T-cell (primary cell): ENCODE data around the gene B4GALNT3. TPM values are rescaled to one million over a fixed set of nuclear protein-coding genes. Genes with fewer than 3 reads are reported as not detected.

ENCODE experiments used
- ATAC-seq, 4 experiments: fragments of 200-7000 bp in 3 of 4; fragments of 150-1000 bp in 1 of 4; cut with Tn5 transposase; replicated peaks in 1 of 4; 1 replicate in 3 of 4; 2 replicates in 1 of 4; pipeline ENCODE4 v1.10.0; 2021; ENCODE audit warnings: moderate library complexity in 3 of 4, mild to moderate bottlenecking in 2 of 4, moderate number of reproducible peaks in 1 of 4
- CTCF ChIA-PET, 2 donors: fragments of 300-600 bp; sonication (Branson Sonifier 250); formaldehyde crosslinking; loops; one replicate each; lab custom pipeline; 2022; ENCODE audit warnings: antibody characterized with exemption in 2 of 2; lab: Charles Lee
- POLR2A ChIA-PET, 2 donors: fragments of 300-600 bp; sonication (Branson Sonifier 250); formaldehyde crosslinking; loops; one replicate each; lab custom pipeline; 2022; ENCODE audit warnings: antibody characterized with exemption in 2 of 2; lab: Charles Lee
- DNase-seq, 35 experiments: peaks; one replicate each; pipeline versions ENCODE4 v3.0.0 to v3.0.0-alpha.2; 2013 to 2023
- H3K27ac ChIP-seq: one replicate; pipeline ENCODE4 v1.5.1; 2013; ENCODE audit warnings: low read length
- H3K27me3 ChIP-seq, 2 experiments: replicated peaks in 1 of 2; 1 replicate in 1 of 2; 2 replicates in 1 of 2; pipeline versions ENCODE4 v1.6.1 to v1.7.0; 2013; ENCODE audit warnings: low read length in 1 of 2, mixed read lengths in 1 of 2; ENCODE audit not compliant: control insufficient read depth in 2 of 2, insufficient read depth in 2 of 2; ENCODE audit errors: extremely low read depth in 1 of 2
- H3K36me3 ChIP-seq, 2 donors: 1 replicate in 1 of 2; 2 replicates in 1 of 2; pipeline versions ENCODE4 v1.6.1 to v1.7.0; 2013; ENCODE audit warnings: low read length in 1 of 2; ENCODE audit not compliant: control insufficient read depth in 2 of 2, insufficient read depth in 1 of 2; ENCODE audit errors: extremely low read depth in 1 of 2
- H3K4me1 ChIP-seq, 2 experiments: 1 replicate in 1 of 2; 2 replicates in 1 of 2; pipeline versions ENCODE4 v1.6.1 to v1.7.0; 2013; ENCODE audit warnings: low read length in 2 of 2, mixed read lengths in 1 of 2; ENCODE audit not compliant: insufficient read depth in 2 of 2, control insufficient read depth in 1 of 2; ENCODE audit errors: extremely low read depth in 1 of 2
- H3K4me3 ChIP-seq, 2 donors: 1 replicate in 1 of 2; 2 replicates in 1 of 2; pipeline versions ENCODE4 v1.5.1 to v1.7.0; 2013; ENCODE audit warnings: mild to moderate bottlenecking in 2 of 2, low read length in 1 of 2, moderate library complexity in 1 of 2; ENCODE audit not compliant: control insufficient read depth in 1 of 2; ENCODE audit errors: extremely low read depth in 1 of 2
- H3K9me3 ChIP-seq: 2 replicates; pipeline ENCODE4 v1.7.0; 2013
- H3K27ac Mint-ChIP-seq, 2 donors: one replicate each; pipeline ENCODE4 v1.8.0; 2020 to 2021; ENCODE audit warnings: mild to moderate bottlenecking in 2 of 2, mixed read lengths in 2 of 2
- H3K27me3 Mint-ChIP-seq, 2 donors: one replicate each; pipeline ENCODE4 v1.8.0; 2021 to 2022; ENCODE audit warnings: mixed read lengths in 2 of 2
- H3K36me3 Mint-ChIP-seq: one replicate; pipeline ENCODE4 v1.8.0; 2021; ENCODE audit warnings: mixed read lengths
- H3K4me1 Mint-ChIP-seq, 3 donors: one replicate each; pipeline ENCODE4 v1.8.0; 2020 to 2022; ENCODE audit warnings: mixed read lengths in 3 of 3, mild to moderate bottlenecking in 1 of 3
- H3K4me3 Mint-ChIP-seq, 3 donors: one replicate each; pipeline ENCODE4 v1.8.0; 2020 to 2022; ENCODE audit warnings: mild to moderate bottlenecking in 3 of 3, mixed read lengths in 3 of 3, moderate library complexity in 3 of 3
- H3K9me3 Mint-ChIP-seq, 3 donors: one replicate each; pipeline ENCODE4 v1.8.0; 2020 to 2022; ENCODE audit warnings: mixed read lengths in 3 of 3
- WGBS: methylation state at CpG from one replicate; pipeline ENCODE4 v1.1.5; 2013; ENCODE audit warnings: missing lambda C conversion rate; ENCODE audit not compliant: insufficient coverage; 5-methylcytosine and 5-hydroxymethylcytosine counted together
- total RNA-seq, 35 experiments: library from RNA in 6 of 35; stranded (reverse) in 6 of 35; fragments of 120-200 nt in 1 of 35; gene quantifications; one replicate each; pipeline versions ENCODE4 v1.2.1 to v1.2.4 and lab custom pipeline; 2013 to 2026

Gene B4GALNT3
- total RNA-seq, 5 donors from 2014 or later (not counting 1 experiment from before 2014, with no cell fraction given), result 0.70 to 3.8 (median 2.0) TPM

- 7% methylated on average over 5 of the region's 7 CpGs for WGBS
These were observed 104.1 kb downstream of the B4GALNT3 start for GRCh38 chr12:563787-564298.

GRCh38 chr12:565161-565560 is 105.4 kb downstream of the B4GALNT3 start:
- Histone ChIP-seq H3K4me1 (peaks cover 70 to 90% of the 10 kb centered on the region in 2 experiments), H3K9me3 (no peaks in the 10 kb centered on the region), H3K36me3 (no peaks in the 10 kb centered on the region), H3K27ac (peak overlapping the region; percentile 86), H3K27me3 (no peaks in the 10 kb centered on the region), H3K4me3 (peak overlapping the region in 1 of 2 donors; percentile 64)
- DNase-seq, result no peak
- no peaks in the 10 kb centered on the region for H3K9me3 Mint-ChIP-seq
- H3K27me3 Mint-ChIP-seq, result no peaks in the 10 kb centered on the region
- no peak for ATAC-seq
- H3K36me3 Mint-ChIP-seq, result no peaks in the 10 kb centered on the region
- peak overlapping the region; percentile 97 for H3K27ac Mint-ChIP-seq
- H3K4me1 Mint-ChIP-seq, result peaks cover 86 to 97% (median 88%) of the 10 kb centered on the region in 3 donors
- H3K4me3 Mint-ChIP-seq, result peak overlapping the region; percentile 13 to 77 (median 21)
- ChIA-PET CTCF (interaction anchor here in 1 of 2 donors (1.1 to 2.9 kb wide), 3 partner anchors 10 to 553 kb away, joined by 3 to 8 read pairs (median 5); no protein-coding TSS in a partner anchor), POLR2A (no interaction called here)
- 100% methylated on average over 2 of the region's 8 CpGs for WGBS

More at GRCh38 chr12:563787-564298, 104.1 kb downstream of the B4GALNT3 start:
- Histone ChIP-seq H3K4me1 (peaks cover 67 to 81% of the 10 kb centered on the region in 2 experiments), H3K27ac (peak overlapping the region; percentile 86), H3K9me3 (no peaks in the 10 kb centered on the region), H3K27me3 (no peaks in the 10 kb centered on the region), H3K36me3 (no peaks in the 10 kb centered on the region), H3K4me3 (peak overlapping the region; percentile 48 to 64)
- ATAC-seq (peak; percentile 23 to 33 (median 24)), DNase-seq (peak in 1 of 35 experiments; percentile 38)
- peak overlapping the region; percentile 74 to 77 (median 75) for H3K4me3 Mint-ChIP-seq
- H3K36me3 Mint-ChIP-seq, result no peaks in the 10 kb centered on the region
- ChIA-PET CTCF (interaction anchor here (0.6 to 1.6 kb wide), 7 partner anchors 12 to 1022 kb away, joined by 3 to 7 read pairs (median 4); no protein-coding TSS in a partner anchor), POLR2A (no interaction called here)
- H3K9me3 Mint-ChIP-seq, result no peaks in the 10 kb centered on the region
- H3K27me3 Mint-ChIP-seq, result no peaks in the 10 kb centered on the region
- peak overlapping the region; percentile 97 for H3K27ac Mint-ChIP-seq
- H3K4me1 Mint-ChIP-seq, result peaks cover 82 to 98% (median 87%) of the 10 kb centered on the region in 3 donors

GRCh38 chr12:565589-566105 is 105.9 kb downstream of the B4GALNT3 start:
- H3K27me3 ChIP-seq, result no peaks in the 10 kb centered on the region
- Mint-ChIP-seq H3K36me3 (no peaks in the 10 kb centered on the region), H3K4me1 (peaks cover 83 to 93% (median 85%) of the 10 kb centered on the region in 3 donors), H3K27me3 (no peaks in the 10 kb centered on the region), H3K27ac (peak overlapping the region; percentile 97), H3K9me3 (no peaks in the 10 kb centered on the region), H3K4me3 (peak overlapping the region in 1 of 3 donors; percentile 77)
- WGBS, result 98% methylated on average over 17 of the region's 21 CpGs
- POLR2A ChIA-PET, result no interaction called here
- CTCF ChIA-PET, result interaction anchor here (0.6 to 2.9 kb wide), 6 partner anchors 9 to 552 kb away, joined by 3 to 8 read pairs (median 3); no protein-coding TSS in a partner anchor
- ATAC-seq (no peak), DNase-seq (no peak)
- no peaks in the 10 kb centered on the region for H3K9me3 ChIP-seq
- H3K4me3 ChIP-seq, result peak overlapping the region in 1 of 2 donors; percentile 30
- H3K27ac ChIP-seq, result peak overlapping the region; percentile 86
- peaks cover 66 to 91% of the 10 kb centered on the region in 2 experiments for H3K4me1 ChIP-seq
- no peaks in the 10 kb centered on the region for H3K36me3 ChIP-seq

GRCh38 chr12:568486-568885 is 108.7 kb downstream of the B4GALNT3 start:
- no peaks in the 10 kb centered on the region for H3K9me3 Mint-ChIP-seq
- Histone ChIP-seq H3K36me3 (no peaks in the 10 kb centered on the region), H3K4me3 (no peak overlapping the region), H3K4me1 (peaks cover 43 to 63% of the 10 kb centered on the region in 2 experiments), H3K27ac (no peak overlapping the region), H3K27me3 (no peaks in the 10 kb centered on the region), H3K9me3 (no peaks in the 10 kb centered on the region)
- ATAC-seq (no peak), DNase-seq (no peak)
- no peaks in the 10 kb centered on the region for H3K36me3 Mint-ChIP-seq
- CTCF ChIA-PET, result interaction anchor here (0.5 to 1.2 kb wide), 3 partner anchors 10 to 247 kb away, joined by 3 to 5 read pairs (median 4); no protein-coding TSS in a partner anchor
- H3K4me3 Mint-ChIP-seq, result peak overlapping the region; percentile 11 to 83 (median 46)
- WGBS, result 90% methylated on average over 5 of the region's 6 CpGs
- H3K27ac Mint-ChIP-seq, result peak overlapping the region; percentile 71
- POLR2A ChIA-PET, result no interaction called here
- peaks cover 63 to 71% (median 65%) of the 10 kb centered on the region in 3 donors for H3K4me1 Mint-ChIP-seq
- no peaks in the 10 kb centered on the region for H3K27me3 Mint-ChIP-seq

GRCh38 chr12:569091-569676 is 109.4 kb downstream of the B4GALNT3 start:
- 100% methylated on average over 5 of the region's 6 CpGs for WGBS
- Histone ChIP-seq H3K27me3 (no peaks in the 10 kb centered on the region), H3K4me1 (peaks cover 37 to 56% of the 10 kb centered on the region in 2 experiments), H3K9me3 (no peaks in the 10 kb centered on the region), H3K36me3 (no peaks in the 10 kb centered on the region), H3K4me3 (no peak overlapping the region), H3K27ac (no peak overlapping the region)
- ATAC-seq, result no peak
- Mint-ChIP-seq H3K27me3 (no peaks in the 10 kb centered on the region), H3K36me3 (no peaks in the 10 kb centered on the region), H3K27ac (peak overlapping the region; percentile 20 to 79), H3K4me1 (peaks cover 56 to 66% (median 58%) of the 10 kb centered on the region in 3 donors), H3K9me3 (no peaks in the 10 kb centered on the region), H3K4me3 (peak overlapping the region; percentile 21 to 83 (median 83))
- ChIA-PET CTCF (interaction anchor here (0.6 to 1.7 kb wide), 7 partner anchors 30 to 524 kb away, joined by 3 to 6 read pairs (median 3); no protein-coding TSS in a partner anchor), POLR2A (interaction anchor here in 1 of 2 donors (0.5 kb wide), 1 partner anchor 146 kb away, joined by 4 read pairs; no protein-coding TSS in a partner anchor)
- DNase-seq, result no peak

GRCh38 chr12:569803-570434 is 110.2 kb downstream of the B4GALNT3 start:
- peak overlapping the region; percentile 78 to 83 (median 83) for H3K4me3 Mint-ChIP-seq
- no peaks in the 10 kb centered on the region for H3K36me3 Mint-ChIP-seq
- ChIA-PET POLR2A (no interaction called here), CTCF (interaction anchor here (0.6 to 1.7 kb wide), 9 partner anchors 31 to 523 kb away, joined by 3 to 6 read pairs (median 3); no protein-coding TSS in a partner anchor)
- no peaks in the 10 kb centered on the region for H3K9me3 Mint-ChIP-seq
- peaks cover 49 to 63% (median 50%) of the 10 kb centered on the region in 3 donors for H3K4me1 Mint-ChIP-seq
- H3K27ac Mint-ChIP-seq, result peak overlapping the region; percentile 20 to 79
- Histone ChIP-seq H3K36me3 (no peaks in the 10 kb centered on the region), H3K9me3 (no peaks in the 10 kb centered on the region), H3K27me3 (no peaks in the 10 kb centered on the region), H3K4me1 (peaks cover 30 to 49% of the 10 kb centered on the region in 2 experiments), H3K4me3 (peak overlapping the region; percentile 57 to 61), H3K27ac (no peak overlapping the region)
- 4% methylated on average over 42 of the region's 44 CpGs for WGBS
- no peaks in the 10 kb centered on the region for H3K27me3 Mint-ChIP-seq
- DNase-seq (peak; percentile 62 to 92 (median 82)), ATAC-seq (peak; percentile 92 to 96 (median 94))
